GM19035 (cell line): ENCODE measurements around the gene TSC1.

Experiments used
- ATAC-seq: cut with Tn5 transposase; IDR thresholded peaks from one replicate; pipeline ENCODE4 v1.9.1; 2021; ENCODE audit not compliant: unreplicated experiment

The TSC1 gene

DNA sequence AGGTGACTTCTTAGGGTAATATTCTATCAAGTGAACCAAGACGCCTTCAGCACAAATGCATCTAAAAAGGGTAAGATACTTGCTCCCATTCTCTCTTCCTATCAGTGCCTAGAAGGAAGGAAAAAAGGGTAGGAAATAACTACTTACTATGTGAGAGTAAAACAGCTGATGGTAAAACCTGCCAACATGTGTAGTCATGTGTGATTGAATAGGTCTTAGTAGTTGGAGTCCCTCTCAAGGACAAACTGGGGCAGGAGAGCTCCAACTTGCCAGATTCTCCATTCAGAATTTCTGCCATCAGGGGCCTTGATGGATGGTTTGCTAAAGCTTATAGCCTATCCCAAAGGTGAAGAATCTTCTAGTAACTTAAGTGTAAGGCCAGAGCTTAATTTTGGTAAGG is 5.2 kb downstream of the TSC1 start:
- ATAC-seq: no peak

GRCh38 chr9:132937463-132937901 is 6.9 kb downstream of the TSC1 start:
- ATAC-seq: no peak

- ATAC-seq: no peak
Observed at GRCh38 chr9:132935026-132935425, 9.4 kb downstream of the TSC1 start.

- no peak for ATAC-seq
Observed at GRCh38 chr9:132931178-132931735, 13.2 kb downstream of the TSC1 start.

- ATAC-seq: no peak
Observed at GRCh38 chr9:132927704-132928103, 16.7 kb downstream of the TSC1 start.

- ATAC-seq: no peak
Observed at GRCh38 chr9:132923346-132923902, 21.0 kb downstream of the TSC1 start.

DNA sequence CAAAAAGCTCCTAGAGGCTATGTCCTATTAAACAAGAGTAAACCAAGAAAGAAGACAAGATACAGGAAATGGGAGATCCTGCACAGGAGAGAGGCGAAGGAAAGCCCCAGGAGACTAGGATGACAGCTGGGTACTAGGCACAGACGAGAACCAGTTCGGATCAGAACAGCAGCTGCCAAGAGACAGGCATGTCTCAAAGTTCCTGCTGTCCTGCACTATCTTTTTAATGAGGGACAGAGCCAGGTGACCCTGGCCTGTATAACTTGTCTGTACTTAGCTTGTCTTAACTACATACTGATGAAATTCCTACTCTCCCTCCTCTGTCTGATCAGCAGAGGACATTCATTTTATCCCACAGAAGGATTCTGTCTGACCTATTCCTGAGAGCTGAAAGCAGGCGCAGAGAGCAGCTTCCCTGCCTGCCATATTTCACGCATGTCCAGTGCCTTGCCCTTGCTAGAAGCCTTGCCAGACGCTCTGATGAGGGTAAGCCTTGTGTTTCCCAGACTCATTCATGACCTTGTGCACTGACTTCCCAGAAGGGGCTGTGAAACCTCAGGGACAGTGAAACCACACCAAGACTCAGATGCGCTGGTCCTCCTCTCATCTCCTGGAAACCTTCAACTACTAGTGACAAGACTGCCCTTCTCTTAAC is 24.7 kb downstream of the TSC1 start:
- ATAC-seq: no peak

- no peak for ATAC-seq
Observed at GRCh38 chr9:132914924-132915323, 29.5 kb downstream of the TSC1 start.

GRCh38 chr9:132912131-132912530 is 32.3 kb downstream of the TSC1 start:
- ATAC-seq: no peak

DNA sequence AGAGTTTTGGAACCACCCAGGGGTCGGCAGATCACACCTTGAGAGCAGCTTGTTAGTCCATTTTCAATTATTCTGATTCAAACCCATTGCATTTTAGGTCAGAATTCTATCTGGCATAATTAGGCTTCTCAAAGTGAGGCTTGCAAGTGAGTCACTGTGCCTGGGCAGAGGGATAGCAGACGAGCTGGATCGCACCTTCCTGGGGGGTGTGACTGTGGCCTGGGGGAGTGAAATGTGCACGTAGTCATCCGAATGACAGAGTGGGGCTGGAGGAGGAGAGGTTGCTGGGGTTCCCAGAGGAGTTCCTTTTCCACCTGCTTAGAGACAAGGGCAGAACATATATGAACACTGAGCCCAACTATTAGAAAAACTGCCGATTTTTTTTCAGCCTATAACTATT is 34.0 kb downstream of the TSC1 start:
- no peak for ATAC-seq

GRCh38 chr9:132909311-132909710 is 35.1 kb downstream of the TSC1 start:
- no peak for ATAC-seq

- no peak for ATAC-seq
Observed at GRCh38 chr9:132908635-132909034, 35.8 kb downstream of the TSC1 start.

DNA sequence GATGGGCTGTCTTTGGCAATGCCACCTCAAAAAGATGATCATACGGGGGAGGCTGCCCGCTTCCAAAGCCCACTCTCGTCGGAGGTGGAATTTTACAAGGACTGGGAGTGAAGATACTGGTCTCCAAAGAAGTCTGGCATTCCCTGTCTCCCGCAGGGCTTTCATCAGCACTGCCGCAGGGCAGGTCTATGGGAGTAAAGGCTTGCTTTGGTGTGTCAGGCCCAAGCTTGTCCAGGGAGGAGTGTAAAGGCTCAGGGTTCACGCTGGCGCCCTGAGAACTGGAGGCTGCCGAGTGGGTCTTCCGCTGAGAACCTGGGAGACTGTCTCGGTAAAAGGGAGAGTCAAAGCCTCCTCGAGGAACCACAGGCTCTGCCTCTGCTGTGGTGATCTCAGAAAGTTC is 38.7 kb downstream of the TSC1 start:
- ATAC-seq: no peak

DNA sequence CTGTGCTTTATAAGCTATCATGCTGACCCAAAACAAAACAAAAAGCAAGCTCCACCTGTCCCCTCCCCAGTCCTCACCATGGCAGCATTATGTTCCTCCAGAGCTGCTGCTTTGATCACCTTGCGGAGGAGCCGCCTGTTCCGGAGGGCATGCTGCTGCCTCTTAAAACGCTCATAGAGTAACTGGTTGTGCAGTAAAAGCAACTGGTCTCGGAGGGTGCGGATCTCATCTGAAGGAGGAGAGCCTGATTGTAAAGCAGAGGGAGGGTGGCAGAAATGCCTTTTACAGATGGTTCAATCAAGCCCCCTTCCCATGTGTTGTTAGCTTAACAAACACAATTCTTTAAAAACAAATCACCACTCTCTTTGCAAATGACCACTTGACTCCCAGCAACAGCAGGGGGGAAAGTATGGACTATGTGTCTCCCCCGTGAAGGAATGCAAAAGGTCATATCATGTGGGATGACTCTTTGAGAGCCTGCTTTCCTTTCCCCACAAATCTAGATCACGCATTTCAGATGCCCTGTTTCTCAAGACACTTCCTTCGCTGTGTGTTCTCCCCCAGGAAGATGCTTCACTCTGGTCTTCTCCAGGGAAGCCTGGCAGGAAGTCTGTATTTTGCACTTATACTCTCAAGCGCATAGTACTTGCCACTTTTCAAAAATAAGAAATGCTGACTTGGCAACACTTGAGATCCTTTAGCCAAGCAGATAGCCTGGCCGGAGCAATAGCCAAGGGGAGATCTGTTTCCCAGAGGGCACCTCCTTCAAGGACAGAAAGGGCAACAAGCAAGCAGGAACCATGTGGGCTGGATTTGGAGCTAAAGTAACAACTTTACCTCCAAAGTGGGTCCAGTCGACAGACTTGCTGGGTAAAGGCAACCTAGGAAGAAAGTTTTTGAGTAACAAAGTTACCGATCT is 40.6 kb downstream of the TSC1 start:
- no peak for ATAC-seq

DNA sequence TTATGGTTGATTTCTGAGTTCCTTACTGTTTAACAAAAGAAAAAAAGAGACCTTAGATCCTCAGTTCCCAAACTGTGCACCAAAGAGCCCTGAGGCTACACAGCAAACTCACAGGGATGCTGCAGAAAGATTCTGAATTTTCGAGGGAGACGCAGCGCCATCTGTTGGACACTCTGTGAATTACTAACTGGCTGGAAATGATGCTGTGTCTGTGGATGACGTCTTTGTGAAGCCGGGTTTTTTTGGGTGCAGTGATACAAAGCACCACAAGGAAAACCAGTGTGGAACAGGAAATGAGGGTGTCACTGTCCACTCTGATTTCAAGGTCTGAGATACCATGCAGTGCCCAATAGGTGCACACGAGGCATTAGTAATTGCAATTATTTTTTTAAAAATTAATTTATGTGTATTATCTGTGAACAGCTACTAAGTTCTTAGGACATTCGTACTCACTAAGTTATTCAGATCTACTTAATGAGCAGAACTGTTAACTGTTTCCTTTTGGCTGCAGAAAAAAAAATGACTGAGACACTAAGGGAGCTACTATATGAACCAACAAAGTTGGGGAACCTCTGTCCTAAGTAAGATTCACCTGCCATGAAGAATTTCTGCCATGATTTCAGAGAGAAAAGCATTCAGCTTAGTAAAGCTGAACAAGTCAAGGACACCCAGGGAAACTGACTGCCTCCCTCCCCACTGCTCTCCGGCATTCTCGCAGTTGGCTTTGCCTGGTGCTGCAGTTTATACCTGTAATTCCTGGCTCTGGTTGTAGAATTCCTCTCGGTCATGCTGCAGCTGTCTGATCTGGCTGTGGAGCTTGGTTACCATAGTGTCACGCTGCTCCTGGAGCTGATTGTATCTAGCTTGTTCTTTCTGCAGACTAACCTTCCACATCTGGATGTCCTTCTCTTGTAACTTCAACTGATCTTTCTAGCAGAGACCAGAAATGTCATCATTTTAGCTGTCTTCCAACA is 42.3 kb downstream of the TSC1 start:
- ATAC-seq: no peak

- ATAC-seq: no peak
Observed at GRCh38 chr9:132898051-132898450, 46.4 kb downstream of the TSC1 start.

GRCh38 chr9:132896906-132897305 is 47.5 kb downstream of the TSC1 start:
- no peak for ATAC-seq

DNA sequence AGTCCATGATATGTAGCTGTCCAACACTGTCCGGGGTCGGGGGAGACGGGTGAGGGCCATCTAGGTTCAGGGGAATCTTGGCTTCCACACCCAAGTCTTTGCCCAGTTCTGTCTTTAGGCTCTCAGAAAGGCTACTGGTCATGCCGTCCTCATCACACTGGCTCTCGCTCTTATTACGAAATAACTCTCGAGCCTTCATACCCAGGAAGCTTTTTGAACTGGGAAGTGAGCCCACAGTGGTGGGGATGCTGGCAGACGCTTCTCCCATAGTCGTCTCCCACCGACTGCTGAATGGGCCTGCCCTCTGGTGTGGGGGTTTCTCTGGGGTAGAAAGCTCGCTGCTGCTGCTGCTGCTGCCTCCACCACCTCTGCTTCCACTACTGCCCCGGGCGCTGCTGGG is 48.2 kb downstream of the TSC1 start:
- no peak for ATAC-seq

DNA sequence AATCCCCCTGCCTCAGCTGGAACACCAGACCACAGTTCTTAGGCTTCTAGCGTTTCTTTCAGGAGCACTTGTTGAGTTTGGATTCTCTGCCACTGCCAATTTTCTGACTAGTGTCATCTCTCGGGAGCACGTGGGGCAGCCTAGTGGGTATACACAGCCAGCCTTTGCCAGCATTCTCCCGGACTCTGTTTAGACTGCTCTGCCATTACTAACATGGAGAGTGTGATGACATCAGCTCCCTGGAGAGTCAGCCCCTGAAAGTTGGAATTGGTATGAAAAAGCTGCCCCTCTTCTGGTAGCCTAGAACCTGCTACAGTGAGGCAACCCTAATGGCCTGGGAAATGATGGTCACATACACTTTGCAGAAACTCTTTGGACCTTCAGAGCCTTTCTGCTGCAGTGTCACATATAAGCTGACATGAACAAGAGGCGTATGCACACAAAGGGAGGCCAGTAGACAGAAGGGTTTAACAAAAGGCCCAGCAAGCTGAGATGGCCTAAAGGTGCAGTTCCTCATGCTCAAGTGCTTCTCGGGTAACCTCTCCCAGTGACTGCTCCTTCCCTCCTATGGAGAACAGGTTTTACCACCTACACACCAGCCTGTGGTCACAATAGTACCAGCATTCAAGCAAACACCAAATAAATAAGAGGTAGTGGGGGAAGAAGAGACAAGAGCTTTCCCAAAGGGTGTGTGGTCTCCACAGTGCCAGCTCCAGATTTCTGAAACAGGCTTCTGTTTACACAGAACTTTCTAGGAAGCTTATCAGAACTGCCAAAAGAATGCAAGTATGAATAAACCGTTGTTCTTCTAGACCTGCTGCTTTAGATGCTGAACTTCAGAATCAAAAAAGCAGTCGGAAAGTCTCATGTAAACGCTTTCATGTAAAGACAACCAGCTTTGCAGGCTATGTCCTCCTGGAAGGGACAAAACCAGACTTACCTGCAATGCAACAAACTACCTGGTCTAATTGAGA is 49.3 kb downstream of the TSC1 start:
- no peak for ATAC-seq
